ENCODE data around the gene HYAL4.

DNA sequence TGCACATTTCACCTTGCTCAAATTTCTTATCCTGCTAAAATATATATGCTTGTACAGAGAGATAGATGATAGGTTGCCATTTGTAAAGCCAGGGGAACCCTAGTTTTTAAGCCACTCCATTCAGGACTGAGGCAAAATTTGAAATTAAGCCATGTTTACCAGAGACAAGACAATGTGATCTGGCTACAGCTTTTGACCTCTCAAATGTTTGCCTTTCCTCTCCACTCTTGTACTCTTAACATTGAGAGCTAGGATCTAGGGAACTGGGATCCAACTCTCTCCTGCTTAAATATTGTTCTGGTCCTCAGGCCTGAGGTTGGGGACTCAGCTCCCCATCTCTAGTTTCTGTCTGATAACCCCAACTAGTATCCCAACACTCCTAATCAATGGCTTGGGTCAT lies 15.9 kb downstream of the HYAL4 start:
- TF ChIP-seq, protein P1, sequence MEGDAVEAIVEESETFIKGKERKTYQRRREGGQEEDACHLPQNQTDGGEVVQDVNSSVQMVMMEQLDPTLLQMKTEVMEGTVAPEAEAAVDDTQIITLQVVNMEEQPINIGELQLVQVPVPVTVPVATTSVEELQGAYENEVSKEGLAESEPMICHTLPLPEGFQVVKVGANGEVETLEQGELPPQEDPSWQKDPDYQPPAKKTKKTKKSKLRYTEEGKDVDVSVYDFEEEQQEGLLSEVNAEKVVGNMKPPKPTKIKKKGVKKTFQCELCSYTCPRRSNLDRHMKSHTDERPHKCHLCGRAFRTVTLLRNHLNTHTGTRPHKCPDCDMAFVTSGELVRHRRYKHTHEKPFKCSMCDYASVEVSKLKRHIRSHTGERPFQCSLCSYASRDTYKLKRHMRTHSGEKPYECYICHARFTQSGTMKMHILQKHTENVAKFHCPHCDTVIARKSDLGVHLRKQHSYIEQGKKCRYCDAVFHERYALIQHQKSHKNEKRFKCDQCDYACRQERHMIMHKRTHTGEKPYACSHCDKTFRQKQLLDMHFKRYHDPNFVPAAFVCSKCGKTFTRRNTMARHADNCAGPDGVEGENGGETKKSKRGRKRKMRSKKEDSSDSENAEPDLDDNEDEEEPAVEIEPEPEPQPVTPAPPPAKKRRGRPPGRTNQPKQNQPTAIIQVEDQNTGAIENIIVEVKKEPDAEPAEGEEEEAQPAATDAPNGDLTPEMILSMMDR (conservative IDR thresholded peaks at IDR 0.05) = no peak
- no peak for TF ChIP-seq ZFX (IDR thresholded peaks at IDR 0.05)
